SK-N-SH treated with all-trans-retinoic acid at 6 μM for 48 hours (cell line): ENCODE results near the gene RMC1.

Source experiments
- ATAC-seq: fragments of 200-7000 bp; cut with Tn5 transposase; 3 replicates; pipeline ENCODE4 v1.9.1; 2020; ENCODE audit warnings: mild to moderate bottlenecking, moderate library complexity
- ARNTL ChIP-seq: fragments of 450-650 bp; formaldehyde crosslinking; IDR thresholded peaks from 2 replicates; pipeline ENCODE4 v1.5.0; 2020; ENCODE audit warnings: low read depth, mild to moderate bottlenecking, moderate library complexity, borderline replicate concordance
- CREB5 ChIP-seq: fragments of 250-450 bp; sonication (Bioruptor Pico); IDR thresholded peaks from 2 replicates; pipeline ENCODE4 v1.5.1; 2020; ENCODE audit warnings: low read depth, mild to moderate bottlenecking, moderate library complexity
- CSDC2 ChIP-seq: fragments of 250-450 bp; sonication (Bioruptor Pico); IDR thresholded peaks from 2 replicates; pipeline ENCODE4 v1.5.0; 2020; ENCODE audit warnings: mild to moderate bottlenecking, moderate library complexity
- CSRNP3 ChIP-seq: fragments of 250-450 bp; sonication (Bioruptor Pico); IDR thresholded peaks from 2 replicates; pipeline ENCODE4 v1.5.1; 2021; ENCODE audit warnings: mild to moderate bottlenecking, moderate library complexity
- ESRRG ChIP-seq: fragments of 250-450 bp; sonication (Bioruptor Pico); IDR thresholded peaks from 2 replicates; pipeline ENCODE4 v1.6.1; 2021; ENCODE audit warnings: mild to moderate bottlenecking
- PATZ1 ChIP-seq: fragments of 250-450 bp; sonication (Bioruptor Pico); IDR thresholded peaks from 2 replicates; pipeline ENCODE4 v1.8.0; 2020; ENCODE audit warnings: mild to moderate bottlenecking, moderate library complexity, borderline replicate concordance
- PPARA ChIP-seq: fragments of 250-450 bp; sonication (Bioruptor Pico); IDR thresholded peaks from 2 replicates; pipeline ENCODE4 v1.5.0; 2020; ENCODE audit warnings: mild to moderate bottlenecking, borderline replicate concordance
- RARB ChIP-seq: fragments of 250-450 bp; sonication (Bioruptor Pico); IDR thresholded peaks from 2 replicates; pipeline ENCODE4 v1.8.0; 2021; ENCODE audit warnings: mild to moderate bottlenecking, moderate library complexity
- SNAI2 ChIP-seq: fragments of 250-450 bp; sonication (Bioruptor Pico); IDR thresholded peaks from 2 replicates; pipeline ENCODE4 v1.5.0; 2020; ENCODE audit warnings: mild to moderate bottlenecking, moderate library complexity
- TSHZ2 ChIP-seq: fragments of 250-450 bp; sonication (Bioruptor Pico); IDR thresholded peaks from 2 replicates; pipeline ENCODE4 v1.5.0; 2020; ENCODE audit warnings: mild to moderate bottlenecking, moderate library complexity
- ZC3H10 ChIP-seq: fragments of 250-450 bp; sonication (Bioruptor Pico); IDR thresholded peaks from 2 replicates; pipeline ENCODE4 v1.5.1; 2021; ENCODE audit warnings: mild to moderate bottlenecking, moderate library complexity
- ZFP3 ChIP-seq: fragments of 250-450 bp; sonication (Bioruptor Pico); IDR thresholded peaks from 2 replicates; pipeline ENCODE4 v1.5.0; 2020; ENCODE audit warnings: mild to moderate bottlenecking, moderate library complexity
- ZFP30 ChIP-seq: fragments of 450-650 bp; formaldehyde crosslinking; IDR thresholded peaks from 2 replicates; pipeline ENCODE4 v1.5.0; 2022; ENCODE audit warnings: mild to moderate bottlenecking, moderate library complexity
- ZNF565 ChIP-seq: fragments of 450-650 bp; formaldehyde crosslinking; conservative IDR thresholded peaks from 2 replicates; pipeline ENCODE4 v1.5.0; 2020; ENCODE audit warnings: low read depth, mild to moderate bottlenecking, moderate library complexity
- ZNF70 ChIP-seq: fragments of 450-650 bp; formaldehyde crosslinking; IDR thresholded peaks from 2 replicates; pipeline ENCODE4 v1.5.0; 2020; ENCODE audit warnings: mild to moderate bottlenecking, moderate library complexity
- ZNF8 ChIP-seq: fragments of 450-650 bp; formaldehyde crosslinking; IDR thresholded peaks from 2 replicates; pipeline ENCODE4 v1.5.0; 2020; ENCODE audit warnings: mild to moderate bottlenecking, moderate library complexity

The RMC1 gene

GRCh38 chr18:23572012-23572411 lies 68.7 kb downstream of the RMC1 start (continued):
- TF ChIP-seq SNAI2 (CRISPR knock-in tag): no peak
- no peak for TF ChIP-seq ZC3H10 (CRISPR knock-in tag)
- TF ChIP-seq CREB5: no peak
- no peak for TF ChIP-seq PATZ1
- no peak for TF ChIP-seq CSDC2
- no peak for TF ChIP-seq TSHZ2
- no peak for TF ChIP-seq ZNF70 (CRISPR knock-in tag)
- TF ChIP-seq ESRRG (CRISPR knock-in tag): no peak
- no peak for TF ChIP-seq PPARA (CRISPR knock-in tag)

GRCh38 chr18:23572570-23572969 lies 69.3 kb downstream of the RMC1 start:
- ATAC-seq: no peak

GRCh38 chr18:23573020-23573419 lies 69.7 kb downstream of the RMC1 start:
- ATAC-seq: no peak
- TF ChIP-seq ZFP30 (CRISPR knock-in tag): no peak
- TF ChIP-seq TSHZ2: no peak
- TF ChIP-seq CREB5: no peak
- TF ChIP-seq ZNF8 (CRISPR knock-in tag): no peak
- no peak for TF ChIP-seq ZNF565
- TF ChIP-seq ZC3H10 (CRISPR knock-in tag): no peak
- TF ChIP-seq ARNTL: no peak

More at GRCh38 chr18:23572570-23572969, 69.3 kb downstream of the RMC1 start:
- TF ChIP-seq ZNF8 (CRISPR knock-in tag) (no peak), ZFP3 (CRISPR knock-in tag) (no peak), RARB (CRISPR knock-in tag) (no peak), CSRNP3 (CRISPR knock-in tag) (no peak)
